Neural progenitor cell (in vitro differentiated cells): ENCODE data around the gene ZNF503. TPM values are rescaled to one million over a fixed set of nuclear protein-coding genes. Genes with fewer than 3 reads are reported as not detected.

Experiments used
- DNase-seq: peaks from one replicate; pipeline ENCODE4 v3.0.0-alpha.2; 2016; ENCODE audit warnings: low spot score
- H2AFZ ChIP-seq: fragments of 200-600 bp; sonication (generic); replicated peaks from 2 replicates; pipeline ENCODE4 v1.6.1; 2016; ENCODE audit warnings: antibody characterized with exemption
- H3F3A ChIP-seq: fragments of 200-600 bp; sonication (generic); 2 replicates; pipeline ENCODE4 v1.6.1; 2016; ENCODE audit warnings: antibody characterized with exemption, low read depth
- H3K27ac ChIP-seq: fragments of 200-600 bp; sonication (generic); 2 replicates; pipeline ENCODE4 v1.5.1; 2016; ENCODE audit warnings: mild to moderate bottlenecking
- H3K27me3 ChIP-seq: fragments of 200-600 bp; sonication (generic); 2 replicates; pipeline ENCODE4 v1.6.1; 2016; ENCODE audit warnings: mild to moderate bottlenecking, moderate library complexity
- H3K36me3 ChIP-seq: fragments of 200-600 bp; sonication (generic); 2 replicates; pipeline ENCODE4 v1.5.1; 2016
- H3K4me1 ChIP-seq: fragments of 200-600 bp; sonication (generic); 2 replicates; pipeline ENCODE4 v1.6.1; 2016; ENCODE audit warnings: mixed run types
- H3K4me2 ChIP-seq: fragments of 200-600 bp; sonication (generic); 2 replicates; pipeline ENCODE4 v1.6.1; 2016
- H3K4me3 ChIP-seq: fragments of 200-600 bp; sonication (generic); 2 replicates; pipeline ENCODE4 v1.5.1; 2016
- H3K79me2 ChIP-seq: fragments of 200-600 bp; sonication (generic); 2 replicates; pipeline ENCODE4 v1.6.1; 2016; ENCODE audit warnings: low read depth
- H3K9ac ChIP-seq: fragments of 200-600 bp; sonication (generic); 2 replicates; pipeline ENCODE4 v1.6.1; 2016
- H3K9me3 ChIP-seq: fragments of 200-600 bp; sonication (generic); 2 replicates; pipeline ENCODE4 v1.5.1; 2016; ENCODE audit warnings: low read depth
- H4K20me1 ChIP-seq: fragments of 200-600 bp; sonication (generic); 2 replicates; pipeline ENCODE4 v1.6.1; 2016; ENCODE audit warnings: low read depth
- H3K27ac Mint-ChIP-seq: 3 replicates; pipeline ENCODE4 v1.8.0; 2021; ENCODE audit warnings: mixed read lengths
- H3K27me3 Mint-ChIP-seq: 2 replicates; pipeline ENCODE4 v1.8.0; 2022; ENCODE audit warnings: low read depth, mild to moderate bottlenecking, inconsistent platforms, moderate library complexity, mixed read lengths; ENCODE audit not compliant: insufficient read depth
- H3K36me3 Mint-ChIP-seq: 3 replicates; pipeline ENCODE4 v1.8.0; 2021; ENCODE audit warnings: mixed read lengths
- H3K4me1 Mint-ChIP-seq: 3 replicates; pipeline ENCODE4 v1.8.0; 2021; ENCODE audit warnings: mixed read lengths
- H3K4me3 Mint-ChIP-seq: 3 replicates; pipeline ENCODE4 v1.8.0; 2021; ENCODE audit warnings: mild to moderate bottlenecking, moderate library complexity, mixed read lengths
- H3K9me3 Mint-ChIP-seq: 3 replicates; pipeline ENCODE4 v1.8.0; 2020; ENCODE audit warnings: mixed read lengths
- CTCF ChIP-seq: fragments of 200-600 bp; sonication (generic); IDR thresholded peaks from 2 replicates; pipeline ENCODE4 v1.5.1; 2017; ENCODE audit warnings: antibody characterized with exemption, mild to moderate bottlenecking
- EZH2 ChIP-seq: fragments of 200-600 bp; sonication (generic); IDR thresholded peaks from 2 replicates; pipeline ENCODE4 v1.6.1; 2017; ENCODE audit warnings: antibody characterized with exemption, mild to moderate bottlenecking, moderate library complexity
- EZH2phosphoT487 ChIP-seq: fragments of 200-600 bp; sonication (generic); IDR thresholded peaks from 2 replicates; pipeline ENCODE4 v1.6.1; 2017; ENCODE audit warnings: antibody characterized with exemption
- total RNA-seq: library from RNA; depleted of rRNA; stranded (reverse); fragments of >200 nt; gene quantifications from 2 replicates; pipeline ENCODE4 v1.2.3, GENCODE V29; 2015; ENCODE audit warnings: low replicate concordance

Gene ZNF503
- total RNA-seq, 1 donor from 2014 or later, result 8.3 TPM

GRCh38 chr10:75422913-75423312 is 21.3 kb upstream of the ZNF503 start:
- Mint-ChIP-seq H3K9me3 (peaks cover 2% of the 10 kb centered on the region), H3K4me3 (no peak overlapping the region), H3K27me3 (peaks cover 5% of the 10 kb centered on the region), H3K4me1 (peaks cover 12% of the 10 kb centered on the region), H3K27ac (no peak overlapping the region), H3K36me3 (no peaks in the 10 kb centered on the region)
- H3K36me3 ChIP-seq, result no peaks in the 10 kb centered on the region
- peaks cover 1% of the 10 kb centered on the region for H3K4me1 ChIP-seq
- H4K20me1 ChIP-seq, result no peaks in the 10 kb centered on the region
- H3K79me2 ChIP-seq, result no peaks in the 10 kb centered on the region
- no peak overlapping the region for H2AFZ ChIP-seq
- H3K9me3 ChIP-seq, result no peaks in the 10 kb centered on the region
- no peak for DNase-seq
- H3K27ac ChIP-seq, result no peak overlapping the region
- H3F3A ChIP-seq, result peaks cover under 1% of the 10 kb centered on the region
- no peak overlapping the region for H3K4me3 ChIP-seq
- H3K4me2 ChIP-seq, result no peak overlapping the region
- TF ChIP-seq CTCF (no peak), EZH2 (no peak), EZH2phosphoT487 (no peak)
- H3K9ac ChIP-seq, result no peak overlapping the region
- H3K27me3 ChIP-seq, result peaks cover 95% of the 10 kb centered on the region

- peaks cover 6% of the 10 kb centered on the region for H3K27me3 Mint-ChIP-seq
- TF ChIP-seq EZH2 (no peak), EZH2phosphoT487 (no peak), CTCF (no peak)
- no peak for DNase-seq
- Histone ChIP-seq H4K20me1 (no peaks in the 10 kb centered on the region), H3K36me3 (no peaks in the 10 kb centered on the region), H3K27me3 (peaks cover 95% of the 10 kb centered on the region), H3K9ac (no peak overlapping the region), H3K4me2 (no peak overlapping the region), H3K79me2 (no peaks in the 10 kb centered on the region), H3F3A (peaks cover 5% of the 10 kb centered on the region), H3K4me3 (no peak overlapping the region), H3K4me1 (no peaks in the 10 kb centered on the region), H2AFZ (no peak overlapping the region), H3K9me3 (no peaks in the 10 kb centered on the region), H3K27ac (no peak overlapping the region)
- H3K4me1 Mint-ChIP-seq, result peaks cover 13% of the 10 kb centered on the region
- H3K27ac Mint-ChIP-seq, result no peak overlapping the region
- no peak overlapping the region for H3K4me3 Mint-ChIP-seq
- H3K36me3 Mint-ChIP-seq, result no peaks in the 10 kb centered on the region
- H3K9me3 Mint-ChIP-seq, result peaks cover 2% of the 10 kb centered on the region
Measured at GRCh38 chr10:75418712-75419111, 17.1 kb upstream of the ZNF503 start.

- Histone ChIP-seq H4K20me1 (no peaks in the 10 kb centered on the region), H3K36me3 (no peaks in the 10 kb centered on the region), H3K27me3 (peaks cover 95% of the 10 kb centered on the region), H3F3A (peaks cover 5% of the 10 kb centered on the region), H3K9me3 (no peaks in the 10 kb centered on the region), H2AFZ (no peak overlapping the region), H3K27ac (no peak overlapping the region), H3K4me2 (no peak overlapping the region), H3K9ac (no peak overlapping the region), H3K4me3 (no peak overlapping the region), H3K79me2 (no peaks in the 10 kb centered on the region), H3K4me1 (no peaks in the 10 kb centered on the region)
- Mint-ChIP-seq H3K4me3 (no peak overlapping the region), H3K27ac (no peak overlapping the region), H3K9me3 (peaks cover 2% of the 10 kb centered on the region), H3K4me1 (peaks cover 13% of the 10 kb centered on the region), H3K36me3 (no peaks in the 10 kb centered on the region), H3K27me3 (peaks cover 6% of the 10 kb centered on the region)
- DNase-seq, result no peak
- TF ChIP-seq EZH2 (no peak), EZH2phosphoT487 (no peak), CTCF (no peak)
Measured at GRCh38 chr10:75418293-75418692, 16.7 kb upstream of the ZNF503 start.
